ENCODE data around the gene NEU2. TPM values are rescaled to one million over a fixed set of nuclear protein-coding genes. Genes with fewer than 3 reads are reported as not detected.
A peak's percentile ranks its signal among the peaks of the same experiment; 100 is the strongest.

Gene NEU2
- total and polyA plus RNA-seq, 7 donors = not detected

- H3K4me3 ChIP-seq = peak overlapping the region; percentile 60
- WGBS, 3 donors = 59 to 72% (median 61%) methylated on average over 4 of the region's 4 CpGs
- TF ChIP-seq, protein P1, sequence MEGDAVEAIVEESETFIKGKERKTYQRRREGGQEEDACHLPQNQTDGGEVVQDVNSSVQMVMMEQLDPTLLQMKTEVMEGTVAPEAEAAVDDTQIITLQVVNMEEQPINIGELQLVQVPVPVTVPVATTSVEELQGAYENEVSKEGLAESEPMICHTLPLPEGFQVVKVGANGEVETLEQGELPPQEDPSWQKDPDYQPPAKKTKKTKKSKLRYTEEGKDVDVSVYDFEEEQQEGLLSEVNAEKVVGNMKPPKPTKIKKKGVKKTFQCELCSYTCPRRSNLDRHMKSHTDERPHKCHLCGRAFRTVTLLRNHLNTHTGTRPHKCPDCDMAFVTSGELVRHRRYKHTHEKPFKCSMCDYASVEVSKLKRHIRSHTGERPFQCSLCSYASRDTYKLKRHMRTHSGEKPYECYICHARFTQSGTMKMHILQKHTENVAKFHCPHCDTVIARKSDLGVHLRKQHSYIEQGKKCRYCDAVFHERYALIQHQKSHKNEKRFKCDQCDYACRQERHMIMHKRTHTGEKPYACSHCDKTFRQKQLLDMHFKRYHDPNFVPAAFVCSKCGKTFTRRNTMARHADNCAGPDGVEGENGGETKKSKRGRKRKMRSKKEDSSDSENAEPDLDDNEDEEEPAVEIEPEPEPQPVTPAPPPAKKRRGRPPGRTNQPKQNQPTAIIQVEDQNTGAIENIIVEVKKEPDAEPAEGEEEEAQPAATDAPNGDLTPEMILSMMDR (IDR thresholded peaks at IDR 0.05) = no peak
Observed at GRCh38 chr2:233062451-233062850, 30.0 kb downstream of the NEU2 start.

DNA sequence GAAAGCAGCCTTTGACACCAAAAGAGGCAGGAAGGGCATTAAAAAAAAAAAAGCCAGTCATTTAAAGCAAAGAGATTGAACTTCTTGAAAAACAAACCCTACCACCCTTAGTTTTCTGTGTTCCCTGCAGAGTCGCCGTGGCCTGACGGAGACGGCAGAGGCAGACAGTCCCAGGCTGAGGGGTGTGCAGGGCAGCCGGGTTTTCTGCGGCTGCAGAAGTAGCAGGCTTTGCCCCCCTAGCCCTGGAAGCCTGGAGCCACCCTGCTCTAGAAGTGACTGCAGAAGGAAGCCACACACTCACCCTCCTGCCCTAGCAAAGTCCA lies 30.4 kb downstream of the NEU2 start:
- no peak overlapping the region for H3K27ac ChIP-seq
- peak overlapping the region; percentile 60 for H3K4me3 ChIP-seq

More at GRCh38 chr2:233062451-233062850, 30.0 kb downstream of the NEU2 start:
- ATAC-seq (no peak), DNase-seq (no peak)
- Histone ChIP-seq H3K27me3 (ENCODE audit: insufficient read depth in 3 of 3, low read length in 2 of 3) (no peaks in the 10 kb centered on the region), H3K36me3 (ENCODE audit: insufficient read depth in 1 of 2, low read depth in 1 of 2) (no peaks in the 10 kb centered on the region), H3K4me1 (peaks cover 5% of the 10 kb centered on the region), H3K27ac (no peak overlapping the region), H3K9me3 (no peaks in the 10 kb centered on the region)
- intact Hi-C loops (cut with DNase I) = no loop called here

GRCh38 chr2:233063269-233063975 lies 30.9 kb downstream of the NEU2 start:
- no peaks in the 10 kb centered on the region for H3K36me3 ChIP-seq (ENCODE audit: insufficient read depth in 1 of 2, low read depth in 1 of 2)
- no peak overlapping the region for H3K27ac ChIP-seq
- peak overlapping the region; percentile 60 for H3K4me3 ChIP-seq
- TF ChIP-seq, protein P1 (IDR thresholded peaks at IDR 0.05) = no peak
- H3K4me1 ChIP-seq = peaks cover 5% of the 10 kb centered on the region
- ATAC-seq = no peak
- H3K9me3 ChIP-seq = no peaks in the 10 kb centered on the region
- DNase-seq = no peak
- intact Hi-C loops (cut with DNase I) = no loop called here
- no peaks in the 10 kb centered on the region for H3K27me3 ChIP-seq (ENCODE audit: insufficient read depth in 3 of 3, low read length in 2 of 3)
- 63 to 69% (median 63%) methylated on average over 13 of the region's 13 CpGs for WGBS, 3 donors

More for the DNA sequence above, 30.4 kb downstream of the NEU2 start:
- WGBS, 3 donors = 83 to 96% (median 87%) methylated on average over 6 of the region's 6 CpGs
- Histone ChIP-seq H3K9me3 (no peaks in the 10 kb centered on the region), H3K4me1 (peaks cover 5% of the 10 kb centered on the region), H3K27me3 (ENCODE audit: insufficient read depth in 3 of 3, low read length in 2 of 3) (no peaks in the 10 kb centered on the region), H3K36me3 (ENCODE audit: insufficient read depth in 1 of 2, low read depth in 1 of 2) (no peaks in the 10 kb centered on the region)
- ATAC-seq (no peak), DNase-seq (no peak)
- TF ChIP-seq, protein P1 (IDR thresholded peaks at IDR 0.05) = no peak
- intact Hi-C loops (cut with DNase I) = no loop called here

GRCh38 chr2:233063976-233064411 lies 31.5 kb downstream of the NEU2 start:
- TF ChIP-seq, protein P1 (IDR thresholded peaks at IDR 0.05) = no peak
- Histone ChIP-seq H3K36me3 (ENCODE audit: insufficient read depth in 1 of 2, low read depth in 1 of 2) (no peaks in the 10 kb centered on the region), H3K4me1 (peaks cover 5% of the 10 kb centered on the region), H3K27ac (no peak overlapping the region), H3K9me3 (no peaks in the 10 kb centered on the region), H3K4me3 (no peak overlapping the region), H3K27me3 (ENCODE audit: insufficient read depth in 3 of 3, low read length in 2 of 3) (no peaks in the 10 kb centered on the region)
- intact Hi-C loops (cut with DNase I) = no loop called here
- WGBS, 3 donors = 56 to 65% (median 58%) methylated on average over 9 of the region's 9 CpGs
- DNase-seq (no peak), ATAC-seq (no peak)
